BJ (cell line): ENCODE measurements around the gene RIPK4. TPM values are rescaled to one million over a fixed set of nuclear protein-coding genes. Genes with fewer than 3 reads are reported as not detected.

Experiments
- CTCF ChIA-PET: fragments of 350-600 bp; formaldehyde crosslinking; extraction: SDS; loops from one replicate; lab custom pipeline; 2021; ENCODE audit warnings: antibody characterized with exemption, inconsistent platforms; lab: Yijun Ruan, JAX
- POLR2A ChIA-PET: fragments of 300-600 bp; sonication (Branson Sonifier 250); formaldehyde crosslinking; extraction: SDS; loops from one replicate; lab custom pipeline; 2021; ENCODE audit warnings: antibody characterized with exemption; lab: Charles Lee
- DNase-seq: peaks from one replicate; pipeline ENCODE4 v3.0.0-alpha.2; 2011; ENCODE audit warnings: low read depth
- H3K27me3 ChIP-seq: 2 replicates; pipeline ENCODE4 v1.6.0; 2011; ENCODE audit warnings: low read length; ENCODE audit not compliant: control insufficient read depth, insufficient read depth
- H3K36me3 ChIP-seq: 2 replicates; pipeline ENCODE4 v1.5.1; 2011; ENCODE audit warnings: low read length; ENCODE audit not compliant: control insufficient read depth, insufficient read depth
- H3K4me3 ChIP-seq: 2 replicates; pipeline ENCODE4 v1.5.1; 2011; ENCODE audit warnings: low read depth, mild to moderate bottlenecking, control low read depth, low read length
- polyA plus RNA-seq: library from polyadenylated mRNA; depleted of rRNA; stranded (reverse); fragments of >200 nt; gene quantifications from 2 replicates; pipeline ENCODE4 v1.2.3, GENCODE V29; 2011
- TF ChIP-seq, protein P1 (sequence below): IDR thresholded peaks from 2 replicates; pipeline ENCODE4 v1.5.1; 2011; ENCODE audit warnings: low read depth, mild to moderate bottlenecking, control low read depth, inconsistent platforms, low read length, moderate library complexity; ENCODE audit not compliant: insufficient read depth

Gene RIPK4
- polyA plus RNA-seq, 1 experiment, result 0.37 TPM

DNA sequence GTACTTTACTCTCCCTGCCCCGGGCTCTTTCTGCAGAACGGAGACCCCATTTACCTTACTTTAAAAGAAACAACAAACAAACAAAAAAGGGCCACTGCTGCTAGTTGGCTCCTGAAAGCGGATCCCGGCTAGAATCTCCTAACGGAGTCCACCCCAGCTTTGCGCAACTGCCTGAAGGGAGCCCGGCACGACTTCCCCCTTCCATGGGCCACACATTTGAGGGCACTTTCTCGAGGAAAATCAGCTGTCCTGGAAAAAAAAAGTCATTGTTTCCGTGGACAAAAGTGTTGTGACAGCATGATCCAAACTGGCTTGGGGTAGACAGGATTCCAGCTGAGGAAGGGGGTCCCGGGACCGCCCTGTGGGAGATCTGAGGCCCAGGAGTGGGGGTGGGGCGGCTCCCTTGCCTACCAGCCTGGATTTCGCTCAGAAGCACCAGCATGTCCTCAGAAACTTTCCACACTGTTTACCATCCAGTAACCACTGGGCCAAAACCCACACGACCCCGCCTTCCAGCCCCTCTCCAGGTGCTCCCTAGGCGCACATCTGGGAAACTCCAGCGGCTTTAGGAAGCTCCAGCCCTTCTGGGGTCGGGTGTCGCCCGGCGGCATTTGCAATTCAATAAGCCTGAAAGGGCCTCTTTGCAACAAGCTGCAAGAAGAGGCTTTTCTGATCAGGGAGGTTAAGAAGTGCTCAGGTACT is 4.8 kb downstream of the RIPK4 start:
- no peaks in the 10 kb centered on the region for H3K36me3 ChIP-seq
- ChIA-PET POLR2A (interaction anchor here (0.8 kb wide), 1 partner anchor 78 kb away, joined by 3 read pairs; no protein-coding TSS in a partner anchor), CTCF (interaction anchor here (1.0 to 1.8 kb wide), 4 partner anchors 10 to 150 kb away, joined by 3 to 12 read pairs (median 4); no protein-coding TSS in a partner anchor)
- no peak for DNase-seq
- H3K4me3 ChIP-seq, result no peak overlapping the region
- TF ChIP-seq, protein P1, sequence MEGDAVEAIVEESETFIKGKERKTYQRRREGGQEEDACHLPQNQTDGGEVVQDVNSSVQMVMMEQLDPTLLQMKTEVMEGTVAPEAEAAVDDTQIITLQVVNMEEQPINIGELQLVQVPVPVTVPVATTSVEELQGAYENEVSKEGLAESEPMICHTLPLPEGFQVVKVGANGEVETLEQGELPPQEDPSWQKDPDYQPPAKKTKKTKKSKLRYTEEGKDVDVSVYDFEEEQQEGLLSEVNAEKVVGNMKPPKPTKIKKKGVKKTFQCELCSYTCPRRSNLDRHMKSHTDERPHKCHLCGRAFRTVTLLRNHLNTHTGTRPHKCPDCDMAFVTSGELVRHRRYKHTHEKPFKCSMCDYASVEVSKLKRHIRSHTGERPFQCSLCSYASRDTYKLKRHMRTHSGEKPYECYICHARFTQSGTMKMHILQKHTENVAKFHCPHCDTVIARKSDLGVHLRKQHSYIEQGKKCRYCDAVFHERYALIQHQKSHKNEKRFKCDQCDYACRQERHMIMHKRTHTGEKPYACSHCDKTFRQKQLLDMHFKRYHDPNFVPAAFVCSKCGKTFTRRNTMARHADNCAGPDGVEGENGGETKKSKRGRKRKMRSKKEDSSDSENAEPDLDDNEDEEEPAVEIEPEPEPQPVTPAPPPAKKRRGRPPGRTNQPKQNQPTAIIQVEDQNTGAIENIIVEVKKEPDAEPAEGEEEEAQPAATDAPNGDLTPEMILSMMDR, result no peak
- H3K27me3 ChIP-seq, result peaks cover 8% of the 10 kb centered on the region

DNA sequence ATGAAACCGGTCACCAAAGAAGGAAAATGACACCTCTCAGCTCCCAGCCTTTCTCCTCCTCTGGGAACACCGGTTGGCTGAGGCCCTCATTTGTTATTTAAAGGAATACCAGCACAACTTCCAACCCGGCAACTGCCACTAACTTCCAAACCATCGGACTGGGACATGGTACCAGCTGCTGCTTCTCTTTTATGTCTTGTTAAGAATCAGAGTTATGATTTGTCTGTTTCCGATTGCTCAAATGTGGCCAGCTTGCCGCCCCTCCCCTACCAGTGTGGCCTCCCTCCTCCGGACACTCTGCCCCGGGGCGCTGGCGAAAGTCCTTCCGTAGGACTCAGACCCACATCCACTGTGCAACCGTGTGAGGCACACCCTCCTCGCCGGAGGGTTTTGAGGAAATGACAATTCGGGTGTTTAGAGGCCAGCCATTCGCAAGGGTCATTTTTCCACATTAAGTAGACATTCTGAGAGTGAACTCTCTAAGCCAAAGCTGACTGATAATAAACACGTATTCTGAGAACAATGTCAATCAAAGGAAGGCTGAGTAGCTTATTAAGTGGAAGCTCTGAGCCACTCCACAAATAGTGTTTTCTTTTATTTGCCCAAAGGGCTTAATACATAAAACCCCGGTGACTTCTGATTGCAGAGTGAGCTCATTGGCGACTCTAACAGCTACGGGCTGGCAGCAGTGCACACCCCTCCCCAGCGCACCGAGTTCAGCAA is 5.5 kb downstream of the RIPK4 start:
- Histone ChIP-seq H3K27me3 (peaks cover 7% of the 10 kb centered on the region), H3K4me3 (no peak overlapping the region), H3K36me3 (no peaks in the 10 kb centered on the region)
- peak; percentile 20 for DNase-seq
- ChIA-PET POLR2A (interaction anchor here (0.6 to 0.8 kb wide), 2 partner anchors 77 to 148 kb away, joined by 3 to 7 read pairs; no protein-coding TSS in a partner anchor), CTCF (interaction anchor here (0.9 to 1.8 kb wide), 6 partner anchors 9 to 356 kb away, joined by 3 to 12 read pairs (median 4); no protein-coding TSS in a partner anchor)
- TF ChIP-seq, protein P1, result no peak

DNA sequence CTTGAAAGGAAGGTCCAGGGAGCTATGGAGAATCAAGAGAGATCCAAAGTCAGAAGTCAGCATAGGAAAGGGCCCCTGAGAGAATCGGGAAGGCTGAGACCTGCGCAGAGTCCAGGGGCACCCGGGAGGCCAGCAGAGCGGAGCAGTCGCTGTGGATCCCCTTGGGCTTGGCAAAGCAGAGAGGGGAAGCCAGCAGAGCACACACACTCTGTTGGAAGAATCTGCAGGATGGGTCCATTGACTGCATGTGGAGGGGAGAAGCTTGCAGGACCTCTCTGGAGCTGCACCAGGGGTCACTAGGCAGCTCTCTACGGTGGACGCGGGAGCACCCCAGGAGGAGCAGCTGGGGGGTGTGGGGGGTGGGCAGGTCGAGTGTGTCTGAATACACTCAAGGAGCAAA is 6.4 kb downstream of the RIPK4 start:
- TF ChIP-seq, protein P1, result no peak
- CTCF ChIA-PET, result interaction anchor here (0.9 to 1.8 kb wide), 4 partner anchors 9 to 357 kb away, joined by 3 to 12 read pairs (median 3); no protein-coding TSS in a partner anchor
- no peaks in the 10 kb centered on the region; the same call in 1 of the 2 replicates for H3K27me3 ChIP-seq
- H3K4me3 ChIP-seq, result no peak overlapping the region
- POLR2A ChIA-PET, result no interaction called here
- H3K36me3 ChIP-seq, result no peaks in the 10 kb centered on the region
- DNase-seq, result no peak

DNA sequence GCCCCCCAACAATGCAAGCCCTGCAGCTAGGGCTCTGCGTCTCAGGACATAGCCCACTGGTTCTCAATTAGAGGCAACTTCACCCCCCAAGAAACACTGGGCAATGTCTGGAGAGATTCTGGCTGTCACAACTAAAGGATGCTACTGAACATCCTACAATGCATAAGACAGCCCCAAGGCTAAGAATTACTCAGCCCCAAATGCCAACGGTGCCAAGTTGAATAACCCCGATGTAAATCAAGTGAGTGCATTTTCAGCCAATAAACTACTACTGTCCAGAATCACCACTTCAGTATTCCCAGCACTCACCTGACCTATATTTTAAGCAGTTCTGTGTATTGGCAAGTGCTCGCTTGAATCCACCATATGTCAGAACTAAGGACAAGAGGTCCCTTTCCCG is 6.9 kb downstream of the RIPK4 start:
- POLR2A ChIA-PET, result no interaction called here
- CTCF ChIA-PET, result interaction anchor here (1.4 kb wide), 1 partner anchor 10 kb away, joined by 3 read pairs; no protein-coding TSS in a partner anchor
- H3K36me3 ChIP-seq, result no peaks in the 10 kb centered on the region
- no peak overlapping the region for H3K4me3 ChIP-seq
- no peak for DNase-seq
- H3K27me3 ChIP-seq, result no peaks in the 10 kb centered on the region; the same call in 1 of the 2 replicates
- TF ChIP-seq, protein P1, result no peak
